Lower lobe of right lung (tissue), 2 donors: Measurements from ENCODE around the gene RNU7-1. TPM values are rescaled to one million over a fixed set of nuclear protein-coding genes. Genes with fewer than 3 reads are reported as not detected.

ENCODE experiments used
- ATAC-seq, 2 donors: fragments of 200-7000 bp; cut with Tn5 transposase; one replicate each; pipeline ENCODE4 v1.9.1; 2020 to 2022; ENCODE audit warnings: mild to moderate bottlenecking in 2 of 2, moderate library complexity in 2 of 2
- DNase-seq: peaks from one replicate; pipeline ENCODE4 v3.0.0-alpha.2; 2020
- H3K27ac ChIP-seq: fragments of 200-600 bp; one replicate; pipeline ENCODE4 v1.8.0; 2022
- H3K27me3 ChIP-seq: fragments of 200-600 bp; one replicate; pipeline ENCODE4 v1.8.0; 2022; ENCODE audit warnings: low read depth
- H3K36me3 ChIP-seq: fragments of 200-600 bp; one replicate; pipeline ENCODE4 v1.8.0; 2022; ENCODE audit warnings: mild to moderate bottlenecking
- H3K4me1 ChIP-seq: fragments of 200-600 bp; one replicate; pipeline ENCODE4 v1.8.0; 2022
- H3K4me3 ChIP-seq: fragments of 200-600 bp; one replicate; pipeline ENCODE4 v1.8.0; 2022; ENCODE audit warnings: mild to moderate bottlenecking
- H3K9me3 ChIP-seq: fragments of 200-600 bp; one replicate; pipeline ENCODE4 v1.8.0; 2022
- intact Hi-C: fragments of 100-400 bp; cut with DNase I; formaldehyde crosslinking; loops from one replicate; pipeline ENCODE4 v1.11.0; 2022
- total RNA-seq: library from RNA; stranded (reverse); fragmentation: NEBNext Ultra II Directional; extraction: Animal tissue kit (Norgen Biotek cat#: 25700); gene quantifications from one replicate; pipeline ENCODE4 v1.2.1, GENCODE V29; 2021
- TF ChIP-seq, protein P1 (sequence below): fragments of 200-600 bp; IDR thresholded peaks from one replicate; pipeline ENCODE4 v1.8.0; 2022; ENCODE audit warnings: antibody characterized with exemption, mild to moderate bottlenecking
- donor health status: DM: no; HTN: yes; CAD: no; lungs with severe emphysema.

Gene RNU7-1
- total RNA-seq, 1 donor from 2014 or later, result not detected

DNA sequence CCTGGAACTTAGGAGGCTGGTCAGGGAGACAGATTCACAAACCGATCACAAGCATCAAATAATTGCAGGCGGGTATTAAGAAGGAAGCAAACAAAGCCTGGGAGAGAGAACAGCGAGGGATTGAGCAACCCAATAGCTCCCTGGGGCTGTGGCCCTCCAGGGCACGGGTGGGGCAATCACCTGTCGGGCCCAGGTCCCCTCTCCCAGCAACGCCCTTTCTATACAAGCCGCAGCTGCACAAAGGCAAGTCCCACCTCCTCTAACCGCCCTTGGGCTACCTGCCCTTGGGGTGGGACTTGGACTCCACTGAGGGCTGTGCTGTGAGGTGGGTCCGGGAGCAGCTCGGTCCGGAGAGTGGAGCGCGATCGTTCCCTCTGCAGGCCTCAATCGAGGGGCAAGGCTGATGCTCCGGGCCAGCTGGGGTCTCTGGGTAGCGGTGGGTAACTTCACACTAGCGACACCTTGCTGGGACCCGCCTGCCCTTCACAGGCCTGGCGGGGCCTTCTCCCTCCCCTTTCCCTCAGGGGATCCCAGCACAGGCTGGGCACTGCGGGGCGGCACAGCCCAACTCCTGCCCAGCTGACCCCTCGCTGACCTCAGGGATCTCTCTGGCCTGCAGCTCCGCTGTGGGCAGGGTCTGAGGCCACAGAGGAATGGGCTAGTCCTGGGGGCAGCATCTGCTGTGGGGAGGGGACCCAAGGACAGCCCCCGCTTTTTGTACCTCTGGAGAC, 18.8 kb downstream of the RNU7-1 start:
- peak; percentile 87 for DNase-seq
- Histone ChIP-seq H3K27ac (peak overlapping the region; percentile 90), H3K9me3 (no peaks in the 10 kb centered on the region), H3K36me3 (peaks cover 49% of the 10 kb centered on the region), H3K4me3 (peak overlapping the region; percentile 55), H3K4me1 (peaks cover 71% of the 10 kb centered on the region), H3K27me3 (no peaks in the 10 kb centered on the region)
- TF ChIP-seq, protein P1, sequence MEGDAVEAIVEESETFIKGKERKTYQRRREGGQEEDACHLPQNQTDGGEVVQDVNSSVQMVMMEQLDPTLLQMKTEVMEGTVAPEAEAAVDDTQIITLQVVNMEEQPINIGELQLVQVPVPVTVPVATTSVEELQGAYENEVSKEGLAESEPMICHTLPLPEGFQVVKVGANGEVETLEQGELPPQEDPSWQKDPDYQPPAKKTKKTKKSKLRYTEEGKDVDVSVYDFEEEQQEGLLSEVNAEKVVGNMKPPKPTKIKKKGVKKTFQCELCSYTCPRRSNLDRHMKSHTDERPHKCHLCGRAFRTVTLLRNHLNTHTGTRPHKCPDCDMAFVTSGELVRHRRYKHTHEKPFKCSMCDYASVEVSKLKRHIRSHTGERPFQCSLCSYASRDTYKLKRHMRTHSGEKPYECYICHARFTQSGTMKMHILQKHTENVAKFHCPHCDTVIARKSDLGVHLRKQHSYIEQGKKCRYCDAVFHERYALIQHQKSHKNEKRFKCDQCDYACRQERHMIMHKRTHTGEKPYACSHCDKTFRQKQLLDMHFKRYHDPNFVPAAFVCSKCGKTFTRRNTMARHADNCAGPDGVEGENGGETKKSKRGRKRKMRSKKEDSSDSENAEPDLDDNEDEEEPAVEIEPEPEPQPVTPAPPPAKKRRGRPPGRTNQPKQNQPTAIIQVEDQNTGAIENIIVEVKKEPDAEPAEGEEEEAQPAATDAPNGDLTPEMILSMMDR, result no peak
- intact Hi-C loops, result no loop called here
- ATAC-seq, result peak; percentile 64 to 72

DNA sequence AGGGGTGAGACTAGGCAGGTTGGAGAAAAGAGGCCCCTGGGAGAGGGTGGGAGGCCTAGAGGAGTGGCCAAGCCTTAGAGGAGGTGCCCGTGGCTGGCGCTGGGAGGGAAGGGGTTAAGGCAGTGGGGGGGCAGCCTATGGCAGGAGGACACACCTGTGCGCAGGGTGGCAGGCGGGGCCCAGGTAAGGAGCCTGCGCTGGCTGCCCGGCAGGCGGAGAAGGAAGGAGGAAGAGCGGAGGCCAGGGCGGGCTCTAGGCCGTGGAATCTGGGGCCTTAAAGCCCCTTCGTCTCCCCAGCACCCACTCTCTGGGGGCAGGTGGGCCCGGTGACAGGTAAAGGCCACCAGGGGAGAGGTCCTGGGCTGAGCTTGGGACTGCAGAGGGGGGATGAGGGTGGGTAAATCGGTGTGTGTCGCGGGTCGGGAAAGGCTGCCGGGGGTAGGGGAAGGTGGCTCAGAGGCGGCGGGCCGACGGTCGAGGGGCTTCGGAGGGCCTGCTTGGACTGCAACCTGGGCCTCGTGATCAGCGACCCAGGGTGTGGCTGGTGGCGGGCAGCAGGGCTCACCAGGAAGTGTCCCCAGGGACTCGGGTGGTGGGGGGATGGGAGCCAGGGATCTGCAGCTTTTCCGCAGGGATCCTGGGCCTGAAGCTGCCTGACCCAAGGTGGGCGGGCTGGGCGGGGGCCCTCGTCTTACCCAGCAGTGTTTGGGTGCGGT, 19.6 kb downstream of the RNU7-1 start:
- peaks cover 65% of the 10 kb centered on the region for H3K4me1 ChIP-seq
- intact Hi-C loops, result no loop called here
- no peaks in the 10 kb centered on the region for H3K27me3 ChIP-seq
- peaks cover 52% of the 10 kb centered on the region for H3K36me3 ChIP-seq
- H3K27ac ChIP-seq, result peak overlapping the region; percentile 90
- H3K9me3 ChIP-seq, result no peaks in the 10 kb centered on the region
- DNase-seq, result peak; percentile 93
- peak; percentile 85 to 88 for ATAC-seq
- TF ChIP-seq, protein P1, result no peak
- H3K4me3 ChIP-seq, result peak overlapping the region; percentile 55

DNA sequence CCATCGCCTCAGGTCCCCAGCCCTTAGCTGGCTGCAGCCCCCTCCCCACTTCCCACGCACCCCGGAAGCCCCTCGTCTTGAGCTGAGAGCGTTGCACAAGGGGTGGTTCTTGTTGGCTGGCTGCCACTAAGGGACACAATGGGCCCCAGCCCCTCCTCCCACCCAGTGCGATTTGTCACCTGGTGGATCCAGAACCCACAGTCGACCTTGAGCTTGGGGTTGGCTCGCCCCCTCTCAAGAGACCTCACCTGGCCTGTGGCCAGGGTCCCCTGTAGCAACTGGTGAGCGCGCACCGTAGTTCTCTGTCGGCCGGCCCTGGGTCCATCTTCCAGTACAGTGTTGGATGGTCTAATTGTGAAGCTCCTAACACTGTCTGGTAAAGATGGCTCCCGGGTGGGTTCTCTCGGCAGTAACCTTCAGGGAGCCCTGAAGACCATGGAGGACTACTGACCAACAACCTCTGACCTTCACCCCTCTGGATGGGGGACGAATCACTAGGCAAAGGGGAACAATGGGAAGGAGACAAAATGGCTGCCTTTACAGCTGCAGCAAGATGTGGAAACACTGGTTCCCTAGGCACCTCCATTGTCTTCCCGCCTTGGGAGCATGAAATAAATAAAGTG, 20.3 kb downstream of the RNU7-1 start:
- H3K36me3 ChIP-seq, result peaks cover 59% of the 10 kb centered on the region
- H3K27ac ChIP-seq, result peak overlapping the region; percentile 90
- H3K9me3 ChIP-seq, result no peaks in the 10 kb centered on the region
- TF ChIP-seq, protein P1, result no peak
- DNase-seq (no peak), ATAC-seq (no peak)
- intact Hi-C loops, result no loop called here
- peaks cover 65% of the 10 kb centered on the region for H3K4me1 ChIP-seq
- no peaks in the 10 kb centered on the region for H3K27me3 ChIP-seq
- peak overlapping the region; percentile 55 for H3K4me3 ChIP-seq

GRCh38 chr12:6964605-6965025, 21.0 kb downstream of the RNU7-1 start:
- DNase-seq, result no peak
- H3K4me3 ChIP-seq, result peak overlapping the region; percentile 55
- H3K36me3 ChIP-seq, result peaks cover 64% of the 10 kb centered on the region
- ATAC-seq, result no peak
- no peaks in the 10 kb centered on the region for H3K9me3 ChIP-seq
- H3K4me1 ChIP-seq, result peaks cover 65% of the 10 kb centered on the region
- intact Hi-C loops, result no loop called here
- TF ChIP-seq, protein P1, result no peak
- no peaks in the 10 kb centered on the region for H3K27me3 ChIP-seq
- H3K27ac ChIP-seq, result peak overlapping the region; percentile 90

- peaks cover 60% of the 10 kb centered on the region for H3K36me3 ChIP-seq
Observed at GRCh38 chr12:6965026-6965661, 21.5 kb downstream of the RNU7-1 start.

More at GRCh38 chr12:6965026-6965661, 21.5 kb downstream of the RNU7-1 start:
- TF ChIP-seq, protein P1, result peak; percentile 93
- DNase-seq (peak; percentile 89), ATAC-seq (peak; percentile 59 to 60)
- Histone ChIP-seq H3K4me1 (peaks cover 65% of the 10 kb centered on the region), H3K27ac (peak overlapping the region; percentile 90), H3K27me3 (no peaks in the 10 kb centered on the region), H3K9me3 (no peaks in the 10 kb centered on the region), H3K4me3 (peak overlapping the region; percentile 55)
- intact Hi-C loops, result no loop called here
